A673 (cell line): ENCODE data around the gene SUPT4H1. TPM values are rescaled to one million over a fixed set of nuclear protein-coding genes. Genes with fewer than 3 reads are reported as not detected.

Source experiments
- BruUV-seq: library from RNA; stranded (reverse); fragments of 400-500 nt; replicated peaks from 2 replicates; lab custom pipeline; 2021; lab: Mats Ljungman, UMichigan
- CTCF ChIA-PET: fragments of 300-600 bp; sonication (Branson Sonifier 250); formaldehyde crosslinking; loops from one replicate; lab custom pipeline; 2022; ENCODE audit warnings: antibody characterized with exemption; lab: Charles Lee
- POLR2A ChIA-PET: fragments of 300-600 bp; sonication (Branson Sonifier 250); formaldehyde crosslinking; loops from one replicate; lab custom pipeline; 2022; ENCODE audit warnings: antibody characterized with exemption; ENCODE audit not compliant: low non-redundant PET; lab: Charles Lee
- DNase-seq: peaks from one replicate; pipeline ENCODE4 v3.0.0-alpha.2; 2015; ENCODE audit warnings: low spot score
- H3K27ac ChIP-seq: fragments of 200-600 bp; sonication (generic); 2 replicates; pipeline ENCODE4 v1.5.1; 2016; ENCODE audit warnings: mixed run types, low read depth, mild to moderate bottlenecking, mixed read lengths, antibody characterized with exemption, low read length; ENCODE audit not compliant: poor library complexity, severe bottlenecking
- H3K27me3 ChIP-seq: fragments of 200-600 bp; sonication (generic); replicated peaks from 2 replicates; pipeline ENCODE4 v1.6.1; 2017; ENCODE audit warnings: mixed run types, low read depth, mild to moderate bottlenecking, mixed read lengths, antibody characterized with exemption, low read length; ENCODE audit not compliant: insufficient read depth, poor library complexity
- H3K36me3 ChIP-seq: fragments of 200-600 bp; sonication (generic); 2 replicates; pipeline ENCODE4 v1.6.1; 2016; ENCODE audit warnings: mixed run types, mild to moderate bottlenecking, mixed read lengths, antibody characterized with exemption, low read length; ENCODE audit not compliant: insufficient read depth, poor library complexity, severe bottlenecking
- H3K4me1 ChIP-seq: fragments of 200-600 bp; sonication (generic); 2 replicates; pipeline ENCODE4 v1.6.1; 2017; ENCODE audit warnings: mixed run types, mild to moderate bottlenecking, mixed read lengths, antibody characterized with exemption, low read length; ENCODE audit not compliant: insufficient read depth, poor library complexity, severe bottlenecking
- H3K4me3 ChIP-seq: fragments of 200-600 bp; sonication (generic); 2 replicates; pipeline ENCODE4 v1.5.1; 2016; ENCODE audit warnings: low read depth, mixed run types, mild to moderate bottlenecking, mixed read lengths, low read length; ENCODE audit not compliant: poor library complexity, severe bottlenecking
- H3K9me3 ChIP-seq: fragments of 200-600 bp; sonication (generic); 2 replicates; pipeline ENCODE4 v1.6.1; 2016; ENCODE audit warnings: mixed run types, low read depth, mild to moderate bottlenecking, mixed read lengths, antibody characterized with exemption, low read length; ENCODE audit not compliant: poor library complexity, severe bottlenecking
- CTCF ChIP-seq: fragments of 300-800, 200-600 bp; sonication (generic); conservative IDR thresholded peaks from 2 replicates; pipeline ENCODE4 v1.5.1; 2017; ENCODE audit warnings: low read depth, mild to moderate bottlenecking, antibody characterized with exemption, low read length, moderate library complexity, mixed read lengths
- EZH2 ChIP-seq: fragments of 200-600 bp; sonication (generic); IDR thresholded peaks from 2 replicates; pipeline ENCODE4 v1.6.1; 2017; ENCODE audit warnings: borderline replicate concordance, low read depth, mild to moderate bottlenecking, mixed read lengths, antibody characterized with exemption, low read length; ENCODE audit not compliant: poor library complexity, severe bottlenecking
- intact Hi-C: fragments of 100-400 bp; cut with micrococcal nuclease; formaldehyde crosslinking; loops from one replicate; pipeline ENCODE4 v1.10.0; 2022; ENCODE audit not compliant: unreplicated experiment
- total RNA-seq: library from RNA; stranded (reverse); gene quantifications from 2 replicates; pipeline ENCODE4 v1.2.3, GENCODE V29; 2021

Gene SUPT4H1
- total RNA-seq, 1 experiment from 2014 or later, result 106 TPM

- no peaks in the 10 kb centered on the region for H3K27me3 ChIP-seq
- H3K4me1 ChIP-seq, result peaks cover 15% of the 10 kb centered on the region
- TF ChIP-seq EZH2, result no peak
- TF ChIP-seq CTCF, result no peak
- no peak overlapping the region for H3K27ac ChIP-seq
- H3K36me3 ChIP-seq, result no peaks in the 10 kb centered on the region
- ChIA-PET CTCF (no interaction called here), POLR2A (no interaction called here)
- no peaks in the 10 kb centered on the region for H3K9me3 ChIP-seq
- no TSS peak for BruUV-seq
- intact Hi-C loops, result no loop called here
- DNase-seq, result no peak
- no peak overlapping the region for H3K4me3 ChIP-seq
Measured at GRCh38 chr17:58312021-58312630, 39.9 kb downstream of the SUPT4H1 start.

GRCh38 chr17:58311429-58311894, 40.5 kb downstream of the SUPT4H1 start:
- no TSS peak for BruUV-seq
- no peak for DNase-seq
- CTCF ChIA-PET, result no interaction called here
- POLR2A ChIA-PET, result no interaction called here
- H3K4me3 ChIP-seq, result no peak overlapping the region
- no peaks in the 10 kb centered on the region for H3K36me3 ChIP-seq
- no peaks in the 10 kb centered on the region for H3K9me3 ChIP-seq
- intact Hi-C loops, result no loop called here
- no peak overlapping the region for H3K27ac ChIP-seq
- H3K4me1 ChIP-seq, result peaks cover 15% of the 10 kb centered on the region
- no peaks in the 10 kb centered on the region for H3K27me3 ChIP-seq
- no peak for TF ChIP-seq CTCF

- no peak for TF ChIP-seq EZH2
- TF ChIP-seq CTCF, result no peak
- Histone ChIP-seq H3K27ac (no peak overlapping the region), H3K4me3 (no peak overlapping the region), H3K36me3 (no peaks in the 10 kb centered on the region), H3K9me3 (no peaks in the 10 kb centered on the region), H3K4me1 (peaks cover 15% of the 10 kb centered on the region), H3K27me3 (no peaks in the 10 kb centered on the region)
- CTCF ChIA-PET, result no interaction called here
- no peak for DNase-seq
- no TSS peak for BruUV-seq
- POLR2A ChIA-PET, result no interaction called here
- intact Hi-C loops, result no loop called here
Measured at GRCh38 chr17:58310511-58311428, 41.2 kb downstream of the SUPT4H1 start.
